Large intestine (tissue), 3 donors: ENCODE data around the gene C1orf159. TPM values are rescaled to one million over a fixed set of nuclear protein-coding genes. Genes with fewer than 3 reads are reported as not detected.

Experiments used
- DNase-seq, 2 donors: peaks; one replicate each; pipeline versions ENCODE4 v3.0.0 to v3.0.0-alpha.2; 2013
- H3K27ac ChIP-seq: one replicate; pipeline ENCODE4 v1.5.1; 2013; ENCODE audit warnings: low read length
- H3K27me3 ChIP-seq: 2 replicates; pipeline ENCODE4 v1.6.1; 2013; ENCODE audit warnings: low read length; ENCODE audit not compliant: control insufficient read depth, insufficient read depth
- H3K36me3 ChIP-seq: 2 replicates; pipeline ENCODE4 v1.6.1; 2013; ENCODE audit warnings: low read length; ENCODE audit not compliant: control insufficient read depth, insufficient read depth
- H3K4me1 ChIP-seq: one replicate; pipeline ENCODE4 v1.6.1; 2013; ENCODE audit warnings: low read length; ENCODE audit not compliant: control insufficient read depth, insufficient read depth
- H3K4me3 ChIP-seq: one replicate; pipeline ENCODE4 v1.5.1; 2013; ENCODE audit warnings: low read length
- H3K9me3 ChIP-seq: one replicate; pipeline ENCODE4 v1.6.1; 2013; ENCODE audit warnings: mild to moderate bottlenecking, low read depth, low read length, moderate library complexity; ENCODE audit not compliant: control insufficient read depth
- WGBS: methylation state at CpG from one replicate; pipeline ENCODE4 v1.1.5; 2013; ENCODE audit warnings: low lambda C conversion rate; ENCODE audit not compliant: insufficient coverage; 5-methylcytosine and 5-hydroxymethylcytosine counted together
- polyA plus RNA-seq: library from polyadenylated mRNA; unstranded; fragments of 120-200 nt; gene quantifications from one replicate; pipeline ENCODE4 v1.2.1, GENCODE V29; 2013

C1orf159 gene
- polyA plus RNA-seq, 1 donor = 9.4 TPM

GRCh38 chr1:1050577-1051052, 65.3 kb downstream of the C1orf159 start:
- no peaks in the 10 kb centered on the region for H3K4me1 ChIP-seq
- no peaks in the 10 kb centered on the region for H3K27me3 ChIP-seq
- no peak overlapping the region for H3K27ac ChIP-seq
- H3K4me3 ChIP-seq = no peak overlapping the region
- no peak for DNase-seq
- H3K36me3 ChIP-seq = peaks cover 75% of the 10 kb centered on the region
- peaks cover 10% of the 10 kb centered on the region for H3K9me3 ChIP-seq
- WGBS = 83% methylated on average over 1 of the region's 32 CpGs

GRCh38 chr1:1049318-1050165, 66.3 kb downstream of the C1orf159 start:
- Histone ChIP-seq H3K9me3 (peaks cover 5% of the 10 kb centered on the region), H3K4me1 (no peaks in the 10 kb centered on the region), H3K27me3 (no peaks in the 10 kb centered on the region), H3K4me3 (no peak overlapping the region), H3K27ac (no peak overlapping the region), H3K36me3 (peaks cover 77% of the 10 kb centered on the region)
- no peak for DNase-seq
- WGBS = no CpG with 5 or more reads among the region's 57 CpGs

DNA sequence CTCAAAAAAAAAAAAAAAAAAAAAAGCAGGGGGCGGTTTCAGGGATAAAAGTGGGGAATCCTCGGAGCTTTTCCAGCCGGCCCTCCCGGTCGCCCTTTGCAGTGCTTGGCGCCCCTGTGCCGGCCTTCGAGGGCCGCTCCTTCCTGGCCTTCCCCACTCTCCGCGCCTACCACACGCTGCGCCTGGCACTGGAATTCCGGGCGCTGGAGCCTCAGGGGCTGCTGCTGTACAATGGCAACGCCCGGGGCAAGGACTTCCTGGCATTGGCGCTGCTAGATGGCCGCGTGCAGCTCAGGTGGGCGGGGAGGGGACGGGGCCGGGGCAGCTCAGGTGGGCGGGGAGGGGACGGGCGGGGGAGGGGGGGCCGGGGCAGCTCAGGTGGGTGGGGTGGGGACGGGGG, 67.1 kb downstream of the C1orf159 start:
- WGBS = 80% methylated on average over 1 of the region's 28 CpGs
- no peaks in the 10 kb centered on the region for H3K27me3 ChIP-seq
- peaks cover 8% of the 10 kb centered on the region for H3K9me3 ChIP-seq
- H3K4me1 ChIP-seq = no peaks in the 10 kb centered on the region
- no peak overlapping the region for H3K4me3 ChIP-seq
- H3K27ac ChIP-seq = no peak overlapping the region
- H3K36me3 ChIP-seq = peaks cover 74% of the 10 kb centered on the region
- DNase-seq = no peak

DNA sequence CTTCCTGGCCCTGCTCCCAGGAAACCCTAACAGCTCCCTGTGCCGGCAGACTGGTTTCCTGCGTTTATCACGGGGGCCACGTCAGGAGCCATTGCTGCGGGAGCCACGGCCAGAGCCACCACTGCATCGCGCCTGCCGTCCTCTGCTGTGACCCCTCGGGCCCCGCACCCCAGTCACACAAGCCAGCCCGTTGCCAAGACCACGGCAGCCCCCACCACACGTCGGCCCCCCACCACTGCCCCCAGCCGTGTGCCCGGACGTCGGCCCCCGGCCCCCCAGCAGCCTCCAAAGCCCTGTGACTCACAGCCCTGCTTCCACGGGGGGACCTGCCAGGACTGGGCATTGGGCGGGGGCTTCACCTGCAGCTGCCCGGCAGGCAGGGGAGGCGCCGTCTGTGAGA, 67.9 kb downstream of the C1orf159 start:
- H3K4me3 ChIP-seq = no peak overlapping the region
- H3K27me3 ChIP-seq = no peaks in the 10 kb centered on the region
- H3K9me3 ChIP-seq = peaks cover 16% of the 10 kb centered on the region
- no peaks in the 10 kb centered on the region for H3K4me1 ChIP-seq
- no CpG with 5 or more reads among the region's 25 CpGs for WGBS
- peaks cover 75% of the 10 kb centered on the region for H3K36me3 ChIP-seq
- H3K27ac ChIP-seq = no peak overlapping the region
- DNase-seq = no peak

GRCh38 chr1:1047407-1047806, 68.5 kb downstream of the C1orf159 start:
- no peak for DNase-seq
- H3K4me1 ChIP-seq = no peaks in the 10 kb centered on the region
- H3K27me3 ChIP-seq = no peaks in the 10 kb centered on the region
- H3K27ac ChIP-seq = no peak overlapping the region
- no CpG with 5 or more reads among the region's 19 CpGs for WGBS
- peaks cover 75% of the 10 kb centered on the region for H3K36me3 ChIP-seq
- peaks cover 21% of the 10 kb centered on the region for H3K9me3 ChIP-seq
- no peak overlapping the region for H3K4me3 ChIP-seq

GRCh38 chr1:1046767-1047166, 69.1 kb downstream of the C1orf159 start:
- peaks cover 78% of the 10 kb centered on the region for H3K36me3 ChIP-seq

GRCh38 chr1:1046243-1046642, 69.6 kb downstream of the C1orf159 start:
- H3K27me3 ChIP-seq = no peaks in the 10 kb centered on the region
- no peak overlapping the region for H3K27ac ChIP-seq
- no peaks in the 10 kb centered on the region for H3K4me1 ChIP-seq
- WGBS = no CpG with 5 or more reads among the region's 20 CpGs
- H3K4me3 ChIP-seq = no peak overlapping the region
- H3K36me3 ChIP-seq = peaks cover 74% of the 10 kb centered on the region
- H3K9me3 ChIP-seq = peaks cover 22% of the 10 kb centered on the region
- DNase-seq = no peak

More at GRCh38 chr1:1046767-1047166, 69.1 kb downstream of the C1orf159 start:
- H3K27ac ChIP-seq = no peak overlapping the region
- DNase-seq = no peak
- H3K4me1 ChIP-seq = no peaks in the 10 kb centered on the region
- no CpG with 5 or more reads among the region's 26 CpGs for WGBS
- no peaks in the 10 kb centered on the region for H3K27me3 ChIP-seq
- peaks cover 26% of the 10 kb centered on the region for H3K9me3 ChIP-seq
- no peak overlapping the region for H3K4me3 ChIP-seq

DNA sequence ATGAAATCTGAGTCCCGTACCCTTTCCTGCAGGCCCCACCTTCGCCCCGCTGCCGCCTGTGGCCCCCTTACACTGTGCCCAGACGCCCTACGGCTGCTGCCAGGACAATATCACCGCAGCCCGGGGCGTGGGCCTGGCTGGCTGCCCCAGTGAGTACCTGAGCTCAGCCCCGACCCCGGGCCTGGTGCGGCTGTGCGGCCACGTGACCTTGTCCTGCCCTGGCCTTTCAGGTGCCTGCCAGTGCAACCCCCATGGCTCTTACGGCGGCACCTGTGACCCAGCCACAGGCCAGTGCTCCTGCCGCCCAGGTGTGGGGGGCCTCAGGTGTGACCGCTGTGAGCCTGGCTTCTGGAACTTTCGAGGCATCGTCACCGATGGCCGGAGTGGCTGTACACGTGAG, 70.8 kb downstream of the C1orf159 start:
- H3K9me3 ChIP-seq = peaks cover 22% of the 10 kb centered on the region
- peaks cover 3% of the 10 kb centered on the region for H3K4me1 ChIP-seq
- H3K36me3 ChIP-seq = peaks cover 63% of the 10 kb centered on the region
- H3K4me3 ChIP-seq = no peak overlapping the region
- WGBS = no CpG with 5 or more reads among the region's 23 CpGs
- H3K27me3 ChIP-seq = no peaks in the 10 kb centered on the region
- no peak for DNase-seq
- no peak overlapping the region for H3K27ac ChIP-seq

DNA sequence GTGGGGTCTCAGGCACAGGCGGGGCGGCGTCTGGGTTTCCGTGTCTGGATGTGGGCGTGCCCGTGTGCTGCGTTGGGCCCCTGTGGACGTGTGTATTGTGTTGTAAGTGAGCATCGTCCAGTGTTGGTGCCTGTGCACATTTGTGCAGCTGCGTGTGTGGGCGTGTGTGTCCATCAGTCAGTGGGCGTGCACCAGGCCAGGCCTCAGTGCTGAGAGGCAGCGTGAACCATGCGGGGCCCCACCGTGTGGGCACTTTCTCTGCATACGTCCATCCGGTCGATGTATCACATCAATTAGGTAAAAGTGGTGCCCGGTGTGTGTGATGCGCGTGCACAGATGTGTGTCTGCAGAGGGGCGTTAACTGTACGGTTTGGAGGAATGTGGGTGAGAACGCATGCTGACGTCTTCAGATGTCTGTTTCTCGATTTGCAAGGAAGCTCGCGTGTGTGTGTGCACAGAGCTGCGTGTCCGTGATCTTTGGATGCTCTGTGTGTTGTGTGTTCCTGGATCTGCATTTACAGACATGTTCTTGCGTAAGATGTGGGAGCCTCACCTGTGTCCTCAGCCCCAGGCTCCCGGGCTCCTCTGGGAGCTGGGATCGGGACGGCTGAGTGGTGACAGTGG, 71.3 kb downstream of the C1orf159 start:
- DNase-seq = no peak
- 80% methylated on average over 1 of the region's 34 CpGs for WGBS
- Histone ChIP-seq H3K4me1 (peaks cover 9% of the 10 kb centered on the region), H3K27me3 (peaks cover 5% of the 10 kb centered on the region), H3K27ac (no peak overlapping the region), H3K9me3 (peaks cover 22% of the 10 kb centered on the region), H3K4me3 (no peak overlapping the region), H3K36me3 (peaks cover 61% of the 10 kb centered on the region)

GRCh38 chr1:1043921-1044320, 72.0 kb downstream of the C1orf159 start:
- peaks cover 15% of the 10 kb centered on the region for H3K4me1 ChIP-seq

More at GRCh38 chr1:1043921-1044320, 72.0 kb downstream of the C1orf159 start:
- Histone ChIP-seq H3K36me3 (peaks cover 56% of the 10 kb centered on the region), H3K27ac (no peak overlapping the region), H3K4me3 (no peak overlapping the region), H3K27me3 (peaks cover 10% of the 10 kb centered on the region), H3K9me3 (peaks cover 22% of the 10 kb centered on the region)
- no CpG with 5 or more reads among the region's 33 CpGs for WGBS
- DNase-seq = no peak
